Liver (tissue), 9 donors: Measurements from ENCODE around the gene LBH. TPM values are rescaled to one million over a fixed set of nuclear protein-coding genes. Genes with fewer than 3 reads are reported as not detected.

Experiments
- DNase-seq: peaks from one replicate; pipeline ENCODE4 v3.0.0-alpha.2; 2017; ENCODE audit warnings: low spot score
- H3K27ac ChIP-seq, 2 donors: one replicate each; pipeline ENCODE4 v1.7.0; 2013; ENCODE audit warnings: inconsistent platforms in 2 of 2, low read length in 2 of 2, control low read depth in 1 of 2, low read depth in 1 of 2, mild to moderate bottlenecking in 1 of 2
- H3K27me3 ChIP-seq, 4 donors: one replicate each; pipeline versions ENCODE4 v1.6.1 to v1.7.0; 2013; ENCODE audit warnings: low read length in 3 of 4, inconsistent platforms in 1 of 4, mild to moderate bottlenecking in 1 of 4, moderate library complexity in 1 of 4; ENCODE audit not compliant: control insufficient read depth in 4 of 4, insufficient read depth in 4 of 4
- H3K36me3 ChIP-seq, 4 donors: one replicate each; pipeline versions ENCODE4 v1.6.1 to v1.7.0; 2013; ENCODE audit warnings: low read length in 3 of 4, mild to moderate bottlenecking in 3 of 4, low read depth in 1 of 4, moderate library complexity in 1 of 4; ENCODE audit not compliant: control insufficient read depth in 4 of 4, insufficient read depth in 3 of 4
- H3K4me1 ChIP-seq, 4 donors: one replicate each; pipeline versions ENCODE4 v1.6.1 to v1.7.0; 2013; ENCODE audit warnings: low read length in 3 of 4, mild to moderate bottlenecking in 3 of 4, moderate library complexity in 1 of 4; ENCODE audit not compliant: control insufficient read depth in 4 of 4, insufficient read depth in 4 of 4
- H3K4me3 ChIP-seq, 3 donors: one replicate each; pipeline versions ENCODE4 v1.6.1 to v1.7.0; 2013; ENCODE audit warnings: low read length in 3 of 3, control low read depth in 1 of 3, low read depth in 1 of 3, mild to moderate bottlenecking in 1 of 3
- H3K9ac ChIP-seq, 2 donors: one replicate each; pipeline ENCODE4 v1.7.0; 2013; ENCODE audit warnings: low read length in 2 of 2, mild to moderate bottlenecking in 2 of 2, moderate library complexity in 2 of 2, control low read depth in 1 of 2, low read depth in 1 of 2
- H3K9me3 ChIP-seq, 4 donors: one replicate each; pipeline versions ENCODE4 v1.6.1 to v1.7.0; 2013; ENCODE audit warnings: low read length in 3 of 4; ENCODE audit not compliant: control insufficient read depth in 4 of 4
- EGR1 ChIP-seq, 2 donors: IDR thresholded peaks; 2 replicates each; pipeline ENCODE4 v1.6.1; 2016 to 2018; ENCODE audit warnings: antibody characterized with exemption in 2 of 2, low read depth in 2 of 2
- FOXA1 ChIP-seq: IDR thresholded peaks from 2 replicates; pipeline ENCODE4 v1.6.1; 2016; ENCODE audit warnings: antibody characterized with exemption
- FOXA2 ChIP-seq: IDR thresholded peaks from 2 replicates; pipeline ENCODE4 v1.6.1; 2016; ENCODE audit warnings: antibody characterized with exemption
- GABPA ChIP-seq, 2 donors: IDR thresholded peaks in 1 of 2; conservative IDR thresholded peaks in 1 of 2; 2 replicates each; pipeline ENCODE4 v1.6.1; 2016; ENCODE audit warnings: antibody characterized with exemption in 2 of 2, mild to moderate bottlenecking in 1 of 2, moderate library complexity in 1 of 2
- HNF4A ChIP-seq, 2 donors: conservative IDR thresholded peaks; 2 replicates each; pipeline ENCODE4 v1.6.1; 2016; ENCODE audit warnings: antibody characterized with exemption in 2 of 2, mild to moderate bottlenecking in 2 of 2
- HNF4G ChIP-seq: IDR thresholded peaks from 2 replicates; pipeline ENCODE4 v1.6.1; 2016; ENCODE audit warnings: antibody characterized with exemption
- JUND ChIP-seq, 2 donors: IDR thresholded peaks; 2 replicates each; pipeline ENCODE4 v1.6.1; 2016; ENCODE audit warnings: antibody characterized with exemption in 2 of 2
- NR2F2 ChIP-seq: IDR thresholded peaks from 2 replicates; pipeline ENCODE4 v1.6.1; 2016; ENCODE audit warnings: antibody characterized with exemption
- RAD21 ChIP-seq, 2 donors: IDR thresholded peaks; 2 replicates each; pipeline ENCODE4 v1.6.1; 2016; ENCODE audit warnings: antibody characterized with exemption in 2 of 2, mild to moderate bottlenecking in 2 of 2
- RXRA ChIP-seq, 2 donors: IDR thresholded peaks; 2 replicates each; pipeline ENCODE4 v1.6.1; 2017 to 2018; ENCODE audit warnings: antibody characterized with exemption in 2 of 2, mild to moderate bottlenecking in 1 of 2
- SP1 ChIP-seq: IDR thresholded peaks from 2 replicates; pipeline ENCODE4 v1.6.1; 2018; ENCODE audit warnings: antibody characterized with exemption, mild to moderate bottlenecking
- TAF1 ChIP-seq: conservative IDR thresholded peaks from 2 replicates; pipeline ENCODE4 v1.6.1; 2016; ENCODE audit warnings: antibody characterized with exemption, mild to moderate bottlenecking
- YY1 ChIP-seq: IDR thresholded peaks from 2 replicates; pipeline ENCODE4 v1.6.1; 2016; ENCODE audit warnings: antibody characterized with exemption, mild to moderate bottlenecking
- ZBTB33 ChIP-seq: IDR thresholded peaks from 2 replicates; pipeline ENCODE4 v1.6.1; 2016; ENCODE audit warnings: antibody characterized with exemption
- WGBS: extraction: QIAGEN DNeasy Blood & Tissue Kit; methylation state at CpG from one replicate; pipeline ENCODE4 v1.1.7; 2013; 5-methylcytosine and 5-hydroxymethylcytosine counted together
- polyA plus RNA-seq, 2 donors: library from polyadenylated mRNA; stranded (reverse) in 1 of 2; unstranded in 1 of 2; fragments of 200-250 nt in 1 of 2; fragments of >200 nt in 1 of 2; fragmentation: Nextera tagmentation in 1 of 2; extraction: Ambion mirVana in 1 of 2; gene quantifications; one replicate each; pipeline versions ENCODE4 v1.2.1 to v1.2.3, GENCODE V29; 2013 to 2015
- total RNA-seq, 2 donors: library from RNA; depleted of rRNA; stranded (reverse); fragments of >200 nt; gene quantifications; one replicate each; pipeline ENCODE4 v1.2.3, GENCODE V29; 2014
- TF ChIP-seq, protein P1 (sequence below): fragments of 150-350 bp; IDR thresholded peaks from 2 replicates; pipeline ENCODE4 v1.5.1; 2017; ENCODE audit warnings: improper control_type of control experiment, low read depth, low read length; ENCODE audit not compliant: missing input control
- TF ChIP-seq, protein P2 (sequence below): IDR thresholded peaks from 2 replicates; pipeline ENCODE4 v1.6.1; 2016; ENCODE audit warnings: antibody characterized with exemption, mild to moderate bottlenecking
- TF ChIP-seq, protein P3 (sequence below): IDR thresholded peaks from 2 replicates; pipeline ENCODE4 v1.6.1; 2016; ENCODE audit warnings: antibody characterized with exemption
- TF ChIP-seq, protein P4 (sequence below): IDR thresholded peaks from 2 replicates; pipeline ENCODE4 v1.6.1; 2016; ENCODE audit warnings: antibody characterized with exemption
- donor health status: healthy.
- donor health status: healthy.
- donor health status: healthy.
- donor health status: healthy.
- donor health status: healthy.

LBH gene
- total and polyA plus RNA-seq, 4 donors = 4.1 to 50.8 (median 9.1) TPM

DNA sequence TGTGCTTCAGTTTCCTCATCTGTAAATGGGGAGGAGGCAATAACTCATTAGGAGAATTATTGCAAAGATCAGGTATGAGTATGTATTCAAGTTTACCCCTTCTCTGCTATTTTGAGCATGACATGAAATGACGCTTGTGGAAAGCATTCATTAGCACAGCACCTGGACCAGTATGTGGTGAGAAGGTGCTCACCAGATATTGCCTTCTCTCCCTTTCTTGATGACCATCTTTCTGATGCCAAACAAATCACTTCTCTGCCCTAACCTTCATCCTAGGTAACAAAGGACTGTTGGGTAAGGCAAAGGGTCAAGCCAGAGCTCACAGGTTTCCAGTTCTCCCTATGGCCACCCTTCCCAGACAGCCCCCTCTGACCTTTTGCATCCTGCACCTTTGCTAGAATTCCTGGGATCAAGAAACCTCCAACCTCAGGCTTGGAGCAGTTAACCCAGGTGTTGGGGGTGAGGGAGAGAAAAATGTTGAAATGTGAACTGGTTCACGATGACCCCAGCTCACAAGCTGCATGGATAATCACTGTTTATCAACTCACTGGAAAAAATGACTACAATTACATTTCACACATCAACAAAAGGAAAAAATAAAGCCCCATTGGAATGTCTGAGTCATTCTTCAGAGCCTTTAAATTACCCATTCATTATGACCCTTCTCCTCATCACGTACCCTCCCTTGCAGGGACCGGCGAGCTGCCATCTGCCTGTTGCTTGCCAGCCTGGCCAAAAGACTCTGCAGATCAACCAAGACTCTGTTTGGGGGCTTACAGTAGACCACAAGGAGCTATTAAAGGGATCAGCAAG, 41.6 kb downstream of the LBH start:
- TF ChIP-seq YY1 (no peak), RAD21 (IDR thresholded peaks at IDR 0.05) (no peak), JUND (IDR thresholded peaks at IDR 0.05) (peak in 1 of 2 donors; percentile 50)
- Histone ChIP-seq H3K27ac (no peak overlapping the region), H3K36me3 (no peaks in the 10 kb centered on the region), H3K9ac (no peak overlapping the region), H3K9me3 (no peaks in the 10 kb centered on the region), H3K4me1 (no peaks in the 10 kb centered on the region), H3K4me3 (no peak overlapping the region), H3K27me3 (no peaks in the 10 kb centered on the region)
- DNase-seq = no peak
- 84% methylated on average over 5 of the region's 5 CpGs for WGBS

GRCh38 chr2:30273574-30273929, 42.2 kb downstream of the LBH start:
- H3K27ac ChIP-seq = no peak overlapping the region
- 98% methylated on average over 3 of the region's 3 CpGs for WGBS

More at GRCh38 chr2:30273574-30273929, 42.2 kb downstream of the LBH start:
- no peaks in the 10 kb centered on the region for H3K36me3 ChIP-seq
- no peak for DNase-seq
- H3K9ac ChIP-seq = no peak overlapping the region
- no peak for TF ChIP-seq JUND (IDR thresholded peaks at IDR 0.05)
- no peak for TF ChIP-seq FOXA1
- TF ChIP-seq, protein P1, sequence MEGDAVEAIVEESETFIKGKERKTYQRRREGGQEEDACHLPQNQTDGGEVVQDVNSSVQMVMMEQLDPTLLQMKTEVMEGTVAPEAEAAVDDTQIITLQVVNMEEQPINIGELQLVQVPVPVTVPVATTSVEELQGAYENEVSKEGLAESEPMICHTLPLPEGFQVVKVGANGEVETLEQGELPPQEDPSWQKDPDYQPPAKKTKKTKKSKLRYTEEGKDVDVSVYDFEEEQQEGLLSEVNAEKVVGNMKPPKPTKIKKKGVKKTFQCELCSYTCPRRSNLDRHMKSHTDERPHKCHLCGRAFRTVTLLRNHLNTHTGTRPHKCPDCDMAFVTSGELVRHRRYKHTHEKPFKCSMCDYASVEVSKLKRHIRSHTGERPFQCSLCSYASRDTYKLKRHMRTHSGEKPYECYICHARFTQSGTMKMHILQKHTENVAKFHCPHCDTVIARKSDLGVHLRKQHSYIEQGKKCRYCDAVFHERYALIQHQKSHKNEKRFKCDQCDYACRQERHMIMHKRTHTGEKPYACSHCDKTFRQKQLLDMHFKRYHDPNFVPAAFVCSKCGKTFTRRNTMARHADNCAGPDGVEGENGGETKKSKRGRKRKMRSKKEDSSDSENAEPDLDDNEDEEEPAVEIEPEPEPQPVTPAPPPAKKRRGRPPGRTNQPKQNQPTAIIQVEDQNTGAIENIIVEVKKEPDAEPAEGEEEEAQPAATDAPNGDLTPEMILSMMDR = no peak
- TF ChIP-seq NR2F2 = no peak
- TF ChIP-seq EGR1 (IDR thresholded peaks at IDR 0.05; ENCODE audit: low read depth in 2 of 2) = no peak
- TF ChIP-seq GABPA (IDR thresholded peaks at IDR 0.05 in 1 of 2, conservative IDR thresholded peaks at IDR 0.05 in 1 of 2) = no peak
- no peak for TF ChIP-seq HNF4G
- TF ChIP-seq, protein P2, sequence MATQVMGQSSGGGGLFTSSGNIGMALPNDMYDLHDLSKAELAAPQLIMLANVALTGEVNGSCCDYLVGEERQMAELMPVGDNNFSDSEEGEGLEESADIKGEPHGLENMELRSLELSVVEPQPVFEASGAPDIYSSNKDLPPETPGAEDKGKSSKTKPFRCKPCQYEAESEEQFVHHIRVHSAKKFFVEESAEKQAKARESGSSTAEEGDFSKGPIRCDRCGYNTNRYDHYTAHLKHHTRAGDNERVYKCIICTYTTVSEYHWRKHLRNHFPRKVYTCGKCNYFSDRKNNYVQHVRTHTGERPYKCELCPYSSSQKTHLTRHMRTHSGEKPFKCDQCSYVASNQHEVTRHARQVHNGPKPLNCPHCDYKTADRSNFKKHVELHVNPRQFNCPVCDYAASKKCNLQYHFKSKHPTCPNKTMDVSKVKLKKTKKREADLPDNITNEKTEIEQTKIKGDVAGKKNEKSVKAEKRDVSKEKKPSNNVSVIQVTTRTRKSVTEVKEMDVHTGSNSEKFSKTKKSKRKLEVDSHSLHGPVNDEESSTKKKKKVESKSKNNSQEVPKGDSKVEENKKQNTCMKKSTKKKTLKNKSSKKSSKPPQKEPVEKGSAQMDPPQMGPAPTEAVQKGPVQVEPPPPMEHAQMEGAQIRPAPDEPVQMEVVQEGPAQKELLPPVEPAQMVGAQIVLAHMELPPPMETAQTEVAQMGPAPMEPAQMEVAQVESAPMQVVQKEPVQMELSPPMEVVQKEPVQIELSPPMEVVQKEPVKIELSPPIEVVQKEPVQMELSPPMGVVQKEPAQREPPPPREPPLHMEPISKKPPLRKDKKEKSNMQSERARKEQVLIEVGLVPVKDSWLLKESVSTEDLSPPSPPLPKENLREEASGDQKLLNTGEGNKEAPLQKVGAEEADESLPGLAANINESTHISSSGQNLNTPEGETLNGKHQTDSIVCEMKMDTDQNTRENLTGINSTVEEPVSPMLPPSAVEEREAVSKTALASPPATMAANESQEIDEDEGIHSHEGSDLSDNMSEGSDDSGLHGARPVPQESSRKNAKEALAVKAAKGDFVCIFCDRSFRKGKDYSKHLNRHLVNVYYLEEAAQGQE = no peak
- TF ChIP-seq, protein P3, sequence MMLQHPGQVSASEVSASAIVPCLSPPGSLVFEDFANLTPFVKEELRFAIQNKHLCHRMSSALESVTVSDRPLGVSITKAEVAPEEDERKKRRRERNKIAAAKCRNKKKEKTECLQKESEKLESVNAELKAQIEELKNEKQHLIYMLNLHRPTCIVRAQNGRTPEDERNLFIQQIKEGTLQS = no peak
- no peak for TF ChIP-seq HNF4A (conservative IDR thresholded peaks at IDR 0.05)
- TF ChIP-seq ZBTB33 = no peak
- no peak for TF ChIP-seq TAF1
- no peak for TF ChIP-seq YY1
- TF ChIP-seq RAD21 (IDR thresholded peaks at IDR 0.05) = no peak
- no peak for TF ChIP-seq FOXA2
- TF ChIP-seq, protein P4, sequence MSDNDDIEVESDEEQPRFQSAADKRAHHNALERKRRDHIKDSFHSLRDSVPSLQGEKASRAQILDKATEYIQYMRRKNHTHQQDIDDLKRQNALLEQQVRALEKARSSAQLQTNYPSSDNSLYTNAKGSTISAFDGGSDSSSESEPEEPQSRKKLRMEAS = no peak
- no peak for TF ChIP-seq SP1
- no peak for TF ChIP-seq RXRA (IDR thresholded peaks at IDR 0.05)
- H3K4me1 ChIP-seq = no peaks in the 10 kb centered on the region
- H3K9me3 ChIP-seq = no peaks in the 10 kb centered on the region
- H3K27me3 ChIP-seq = no peaks in the 10 kb centered on the region
- no peak overlapping the region for H3K4me3 ChIP-seq
